Measurements from ENCODE around the gene TMPRSS6. TPM values are rescaled to one million over a fixed set of nuclear protein-coding genes. Genes with fewer than 3 reads are reported as not detected.
A peak's percentile ranks its signal among the peaks of the same experiment; 100 is the strongest.

Gene TMPRSS6
- total and polyA plus RNA-seq, 2 of the 13 experiments (the other 11 are each of a cell fraction or from before 2014, with no cell fraction given) = 4.2 to 4.8 TPM

DNA sequence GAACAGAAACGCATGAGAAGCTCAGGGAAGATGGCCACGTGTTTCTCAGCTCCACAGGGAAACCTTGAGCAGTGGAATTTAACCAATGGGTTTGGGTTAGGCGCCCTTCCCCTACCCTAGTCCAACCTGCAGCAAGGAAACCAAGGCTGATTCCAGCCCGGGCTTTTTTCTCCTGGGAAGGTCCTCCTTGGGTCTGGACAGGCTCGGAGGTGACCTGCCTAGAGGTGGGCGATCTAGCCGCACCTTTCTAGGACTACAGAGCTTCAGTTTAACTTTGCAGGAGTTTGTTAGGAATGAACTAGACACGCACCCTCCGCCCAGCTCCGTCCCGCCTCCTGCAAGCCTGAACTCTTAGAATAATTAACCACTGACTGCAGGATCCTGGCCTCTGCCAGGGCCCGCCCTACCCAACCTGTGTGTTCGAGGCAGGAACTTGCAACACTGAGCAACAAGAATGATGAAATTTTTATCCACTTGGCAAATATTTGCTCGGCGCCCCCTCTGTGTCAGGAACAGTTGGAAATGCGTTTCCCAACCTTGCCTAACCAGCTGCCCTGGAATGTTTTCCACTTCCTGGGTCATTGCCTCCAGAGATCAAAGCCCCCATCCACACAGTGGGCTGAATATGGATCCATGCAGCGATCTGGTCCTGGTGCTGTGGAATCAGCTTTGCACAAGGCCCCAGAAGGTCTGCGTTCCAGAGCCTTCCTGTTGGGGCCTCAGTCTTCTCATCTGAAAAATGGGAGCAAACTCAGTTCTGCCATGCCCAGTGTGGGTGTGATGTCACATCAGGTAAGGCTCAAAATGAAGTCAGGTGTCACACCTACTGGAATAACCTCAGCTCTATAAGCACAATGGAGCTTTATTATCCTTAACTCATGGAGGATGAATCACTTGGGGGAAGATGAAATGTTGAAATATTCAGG, 76.7 kb downstream of the TMPRSS6 start (continued):
- TF ChIP-seq THAP9 (CRISPR knock-in tag; IDR thresholded peaks at IDR 0.05; ENCODE audit: borderline replicate concordance) (peak; percentile 48; the same call in 1 of the 2 replicates), ZNF225 (CRISPR knock-in tag; IDR thresholded peaks at IDR 0.05) (no peak; the same call in 1 of the 2 replicates), ATF5 (CRISPR knock-in tag; IDR thresholded peaks at IDR 0.05; ENCODE audit: low read depth) (no peak), ZNF276 (CRISPR knock-in tag; IDR thresholded peaks at IDR 0.05; ENCODE audit: low read depth) (no peak), CCAR2 (optimal IDR thresholded peaks at IDR 0.05; ENCODE audit: low read depth, low read length) (peak; percentile 52), FUBP1 (CRISPR knock-in tag; IDR thresholded peaks at IDR 0.05; ENCODE audit: borderline replicate concordance) (no peak), NCOA2 (CRISPR knock-in tag; IDR thresholded peaks at IDR 0.05) (peak; percentile 100), ZNF749 (CRISPR knock-in tag; IDR thresholded peaks at IDR 0.05; ENCODE audit: borderline replicate concordance) (peak; percentile 66; the same call in 1 of the 2 replicates), ZNF547 (CRISPR knock-in tag; IDR thresholded peaks at IDR 0.05) (peak; percentile 26; the same call in 1 of the 2 replicates), YY1 (IDR thresholded peaks at IDR 0.05; ENCODE audit: insufficient read depth, insufficient replicate concordance, low read depth, low read length) (peak; percentile 57), PATZ1 (CRISPR knock-in tag; IDR thresholded peaks at IDR 0.05) (peak; percentile 97), ZNF567 (CRISPR knock-in tag; IDR thresholded peaks at IDR 0.05; ENCODE audit: borderline replicate concordance) (0 out of 2 replicates have a peak, but pooled peaks have one; percentile 34), HIVEP1 (CRISPR knock-in tag; IDR thresholded peaks at IDR 0.05) (peak; percentile 85), ZNF576 (CRISPR knock-in tag; IDR thresholded peaks at IDR 0.05) (no peak), MXI1 (IDR thresholded peaks at IDR 0.05; ENCODE audit: borderline replicate concordance, low read depth, low read length) (no peak; the same call in 2 of the 3 replicates), NFRKB (IDR thresholded peaks at IDR 0.05) (no peak), SPEN (CRISPR knock-in tag; IDR thresholded peaks at IDR 0.05; ENCODE audit: low read depth) (peak; percentile 13; the same call in 1 of the 2 replicates)
